OCI-LY7 (cell line): ENCODE data around the gene MORN1. TPM values are rescaled to one million over a fixed set of nuclear protein-coding genes. Genes with fewer than 3 reads are reported as not detected.

Experiments
- BruUV-seq: library from RNA; stranded (reverse); fragments of 400-500 nt; replicated peaks from 2 replicates; lab custom pipeline; 2021; lab: Mats Ljungman, UMichigan
- CTCF ChIA-PET: fragments of 300-600 bp; sonication (Branson Sonifier 250); formaldehyde crosslinking; loops from one replicate; lab custom pipeline; 2022; ENCODE audit warnings: antibody characterized with exemption; ENCODE audit not compliant: unreplicated experiment; lab: Charles Lee
- POLR2A ChIA-PET: fragments of 300-600 bp; sonication (Branson Sonifier 250); formaldehyde crosslinking; loops from one replicate; lab custom pipeline; 2022; ENCODE audit warnings: antibody characterized with exemption; lab: Charles Lee
- DNase-seq: peaks from one replicate; pipeline ENCODE4 v3.0.0-alpha.2; 2015; ENCODE audit warnings: low spot score
- H2AFZ ChIP-seq: fragments of 200-600 bp; sonication (generic), shearing (Covaris generic); 2 replicates; pipeline ENCODE4 v1.6.1; 2014; ENCODE audit warnings: mild to moderate bottlenecking, antibody characterized with exemption, low read length, moderate library complexity
- H3K27ac ChIP-seq: fragments of 200-600 bp; sonication (generic); 2 replicates; pipeline ENCODE4 v1.5.1; 2014; ENCODE audit warnings: mixed run types, low read depth, mild to moderate bottlenecking, moderate library complexity, low read length, inconsistent platforms; ENCODE audit not compliant: poor library complexity, severe bottlenecking
- H3K36me3 ChIP-seq: fragments of 200-600 bp; sonication (generic); 2 replicates; pipeline ENCODE4 v1.6.1; 2014; ENCODE audit warnings: mild to moderate bottlenecking, antibody characterized with exemption, low read length, moderate library complexity, mixed read lengths; ENCODE audit not compliant: insufficient read depth
- H3K4me1 ChIP-seq: fragments of 200-600 bp; sonication (generic); 2 replicates; pipeline ENCODE4 v1.5.1; 2014; ENCODE audit warnings: mild to moderate bottlenecking, low read length; ENCODE audit not compliant: insufficient read depth, poor library complexity, severe bottlenecking
- H3K4me2 ChIP-seq: fragments of 200-600 bp; sonication (generic); 2 replicates; pipeline ENCODE4 v1.6.1; 2014; ENCODE audit warnings: mild to moderate bottlenecking, low read length
- H3K4me3 ChIP-seq: fragments of 200-600 bp; sonication (generic); 2 replicates; pipeline ENCODE4 v1.5.1; 2014; ENCODE audit warnings: mild to moderate bottlenecking, low read depth, low read length; ENCODE audit not compliant: poor library complexity, severe bottlenecking
- H3K79me2 ChIP-seq: fragments of 200-600 bp; sonication (generic); 2 replicates; pipeline ENCODE4 v1.6.1; 2016; ENCODE audit warnings: low read depth, mild to moderate bottlenecking, low read length, moderate library complexity, mixed read lengths; ENCODE audit not compliant: insufficient read depth
- H3K9me2 ChIP-seq: fragments of 200-600 bp; sonication (generic); 2 replicates; pipeline ENCODE4 v1.6.1; 2016; ENCODE audit warnings: mild to moderate bottlenecking, low read length, mixed read lengths; ENCODE audit not compliant: insufficient read depth
- H3K9me3 ChIP-seq: fragments of 200-600 bp; sonication (generic); 2 replicates; pipeline ENCODE4 v1.6.1; 2014; ENCODE audit warnings: mild to moderate bottlenecking, mixed run types, low read length, mixed read lengths
- H4K20me1 ChIP-seq: fragments of 200-600 bp; sonication (generic); 2 replicates; pipeline ENCODE4 v1.6.1; 2014; ENCODE audit warnings: mild to moderate bottlenecking, antibody characterized with exemption, low read length, moderate library complexity, mixed read lengths; ENCODE audit not compliant: insufficient read depth
- CTCF ChIP-seq: fragments of 200-600 bp; sonication (generic); conservative IDR thresholded peaks from 2 replicates; pipeline ENCODE4 v1.5.1; 2014; ENCODE audit warnings: mild to moderate bottlenecking, antibody characterized with exemption, low read length, moderate library complexity, mixed read lengths
- EZH2phosphoT487 ChIP-seq: fragments of 200-600 bp; sonication (generic); IDR thresholded peaks from 2 replicates; pipeline ENCODE4 v1.6.1; 2018; ENCODE audit warnings: low read depth, borderline replicate concordance, mild to moderate bottlenecking, mixed run types, antibody characterized with exemption, low read length, moderate library complexity, mixed read lengths
- intact Hi-C: fragments of 100-400 bp; cut with micrococcal nuclease; formaldehyde crosslinking; loops from one replicate; pipeline ENCODE4 v1.10.0; 2022; ENCODE audit not compliant: unreplicated experiment
- total RNA-seq, 2 experiments: library from RNA; depleted of rRNA in 1 of 2; stranded (reverse); fragments of >200 nt in 1 of 2; shearing (Covaris generic) in 1 of 2; gene quantifications; 2 replicates each; pipeline ENCODE4 v1.2.3, GENCODE V29; 2014 to 2022

Gene MORN1
- total RNA-seq, 2 experiments from 2014 or later: 13.1 to 29.7 TPM

GRCh38 chr1:2436876-2437275 lies 45.5 kb upstream of the MORN1 start:
- POLR2A ChIA-PET: no interaction called here

GRCh38 chr1:2435746-2436355 lies 44.5 kb upstream of the MORN1 start:
- ChIA-PET CTCF (no interaction called here), POLR2A (no interaction called here)
- DNase-seq: no peak
- no peaks in the 10 kb centered on the region for H3K9me3 ChIP-seq
- intact Hi-C loops: no loop called here
- no peak overlapping the region for H2AFZ ChIP-seq
- no TSS peak for BruUV-seq
- no peaks in the 10 kb centered on the region; the same call in 1 of the 2 replicates for H4K20me1 ChIP-seq
- no peak overlapping the region for H3K4me2 ChIP-seq
- H3K4me3 ChIP-seq: no peak overlapping the region
- no peaks in the 10 kb centered on the region for H3K79me2 ChIP-seq
- H3K4me1 ChIP-seq: peaks cover 5% of the 10 kb centered on the region
- H3K27ac ChIP-seq: no peak overlapping the region
- H3K36me3 ChIP-seq: no peaks in the 10 kb centered on the region
- no peaks in the 10 kb centered on the region for H3K9me2 ChIP-seq
- no peak for TF ChIP-seq CTCF
- no peak for TF ChIP-seq EZH2phosphoT487

More at GRCh38 chr1:2436876-2437275, 45.5 kb upstream of the MORN1 start:
- Histone ChIP-seq H3K79me2 (no peaks in the 10 kb centered on the region), H3K9me2 (no peaks in the 10 kb centered on the region), H3K36me3 (no peaks in the 10 kb centered on the region), H3K4me1 (peaks cover 5% of the 10 kb centered on the region), H3K9me3 (no peaks in the 10 kb centered on the region), H3K27ac (no peak overlapping the region), H3K4me2 (no peak overlapping the region), H3K4me3 (no peak overlapping the region), H2AFZ (no peak overlapping the region), H4K20me1 (no peaks in the 10 kb centered on the region; the same call in 1 of the 2 replicates)
- CTCF ChIA-PET: no interaction called here
- DNase-seq: no peak
- TF ChIP-seq EZH2phosphoT487: no peak
- no peak for TF ChIP-seq CTCF
- BruUV-seq: no TSS peak
- intact Hi-C loops: no loop called here

- intact Hi-C loops: no loop called here
- Histone ChIP-seq H3K9me3 (no peaks in the 10 kb centered on the region), H3K4me1 (peaks cover 5% of the 10 kb centered on the region), H3K4me3 (no peak overlapping the region), H3K36me3 (no peaks in the 10 kb centered on the region), H3K79me2 (no peaks in the 10 kb centered on the region), H2AFZ (no peak overlapping the region), H3K4me2 (no peak overlapping the region), H4K20me1 (no peaks in the 10 kb centered on the region; the same call in 1 of the 2 replicates), H3K9me2 (no peaks in the 10 kb centered on the region), H3K27ac (no peak overlapping the region)
- no TSS peak for BruUV-seq
- TF ChIP-seq CTCF (no peak), EZH2phosphoT487 (no peak)
- CTCF ChIA-PET: no interaction called here
- POLR2A ChIA-PET: no interaction called here
- no peak for DNase-seq
Observed at GRCh38 chr1:2435091-2435490, 43.7 kb upstream of the MORN1 start.
